Activated CD8-positive, alpha-beta memory T cell treated with anti-CD3 and anti-CD28 coated beads, Interleukin-2, amount 50 U/mL, for 1 hour (primary cell): ENCODE data around the gene ZDHHC11.
"Not testable (repeated sequence)": the region's sequence is repeated elsewhere in the genome, so short reads cannot be mapped to it uniquely, and the experiment has no call there.

Source experiments
- DNase-seq: peaks from one replicate; pipeline ENCODE4 v3.0.0-alpha.2; 2020; ENCODE audit errors: extremely low read depth

Gene ZDHHC11

DNA sequence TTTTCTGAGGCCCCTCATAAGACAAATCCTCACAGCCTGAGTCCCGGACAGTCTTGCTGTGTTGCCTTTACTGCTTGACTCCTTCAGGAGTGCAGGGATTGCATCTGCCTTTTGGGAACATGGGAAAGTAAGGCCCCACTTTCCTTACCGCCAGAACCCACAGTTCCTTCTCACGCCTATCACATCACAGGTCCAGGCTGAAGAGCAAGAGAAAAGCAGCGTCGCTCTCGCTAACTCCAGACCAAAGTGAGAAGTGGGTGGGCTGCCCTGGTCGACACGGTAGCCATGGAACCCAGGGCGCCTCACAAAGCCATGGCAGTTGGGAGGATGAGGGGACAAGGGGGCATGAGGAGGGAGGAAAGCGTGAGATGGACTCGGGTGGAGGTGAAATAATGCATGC is 7.9 kb upstream of the ZDHHC11 start:
- DNase-seq, result no peak

- no peak for DNase-seq
Observed at GRCh38 chr5:856531-857425, 6.0 kb upstream of the ZDHHC11 start.

DNA sequence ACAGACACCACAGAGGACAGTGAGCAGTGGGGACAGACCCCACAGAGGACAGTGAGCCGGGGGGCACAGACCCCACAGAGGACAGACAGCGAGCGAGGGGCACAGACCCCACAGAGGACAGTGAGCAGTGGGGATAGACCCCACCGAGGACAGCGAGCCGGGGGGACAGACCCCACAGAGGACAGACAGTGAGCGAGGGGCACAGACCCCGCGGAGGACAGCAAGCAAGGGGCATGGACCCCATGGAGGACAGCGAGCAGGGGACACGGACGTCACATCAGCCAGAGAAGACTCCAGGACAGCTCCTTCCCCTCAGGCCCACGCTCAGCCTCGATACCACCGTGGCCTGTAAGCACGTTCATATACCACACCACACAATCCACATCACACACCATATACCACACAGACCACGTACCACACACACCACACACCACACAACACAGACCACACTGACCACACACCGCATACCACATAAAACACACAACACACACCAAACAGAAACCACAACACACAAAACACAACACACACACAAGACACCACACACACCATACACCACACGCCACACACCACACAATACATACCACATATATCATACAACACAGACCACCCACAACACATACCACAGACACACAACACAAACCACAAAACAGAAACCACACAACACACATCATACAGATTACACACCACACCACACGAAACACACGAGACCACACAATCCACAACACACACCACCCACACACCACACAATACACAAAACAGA is 5.2 kb upstream of the ZDHHC11 start:
- no peak for DNase-seq

GRCh38 chr5:854966-855743 is 4.4 kb upstream of the ZDHHC11 start:
- no peak for DNase-seq

GRCh38 chr5:854217-854616 is 3.4 kb upstream of the ZDHHC11 start:
- DNase-seq, result no peak

DNA sequence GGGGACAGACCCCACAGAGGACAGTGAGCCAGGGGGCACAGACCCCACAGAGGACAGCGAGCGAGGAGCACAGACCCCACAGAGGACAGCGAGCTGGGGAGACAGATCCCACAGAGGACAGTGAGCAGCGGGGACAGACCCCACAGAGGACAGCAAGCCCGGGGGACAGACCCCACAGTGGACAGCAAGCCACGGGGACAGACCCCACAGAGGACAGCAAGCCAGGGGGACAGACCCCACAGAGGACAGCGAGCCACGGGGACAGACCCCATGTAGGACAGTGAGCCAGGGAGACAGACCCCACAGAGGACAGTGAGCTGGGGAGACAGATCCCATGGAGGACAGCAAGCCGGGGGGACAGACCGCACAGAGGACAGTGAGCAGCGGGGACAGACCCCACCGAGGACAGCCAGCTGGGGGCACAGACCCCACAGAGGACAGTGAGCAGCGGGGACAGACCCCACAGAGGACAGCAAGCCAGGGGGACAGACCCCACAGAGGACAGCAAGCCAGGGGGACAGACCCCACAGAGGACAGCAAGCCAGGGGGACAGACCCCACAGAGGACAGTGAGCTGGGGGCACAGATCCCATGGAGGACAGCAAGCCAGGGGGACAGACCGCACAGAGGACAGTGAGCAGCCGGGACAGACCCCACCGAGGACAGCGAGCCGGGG is 2.8 kb upstream of the ZDHHC11 start:
- DNase-seq, result not testable (repeated sequence)

GRCh38 chr5:852431-853401 is 1.9 kb upstream of the ZDHHC11 start:
- no peak for DNase-seq

DNA sequence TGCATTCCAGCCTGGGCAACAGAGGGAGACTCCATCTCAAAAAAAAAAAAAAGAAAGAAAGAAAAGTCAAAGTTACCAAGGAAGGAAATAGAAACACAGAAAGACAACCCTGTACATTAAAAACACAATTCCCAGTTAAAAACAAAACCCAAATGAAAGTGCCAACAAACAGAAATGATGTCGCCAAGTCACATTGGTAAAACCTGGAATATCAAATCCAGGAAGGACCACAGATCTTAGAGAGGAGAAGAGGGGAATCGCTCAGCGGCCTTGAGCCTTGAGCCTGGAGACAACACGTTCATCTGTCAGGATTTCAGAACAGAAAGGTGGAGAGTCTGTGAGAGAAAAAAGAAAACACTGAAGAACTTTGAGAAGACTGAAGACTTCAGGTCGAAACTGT is 1.2 kb upstream of the ZDHHC11 start:
- no peak for DNase-seq

- no peak for DNase-seq
Observed at GRCh38 chr5:851553-851952, 767 bp upstream of the ZDHHC11 start.

DNA sequence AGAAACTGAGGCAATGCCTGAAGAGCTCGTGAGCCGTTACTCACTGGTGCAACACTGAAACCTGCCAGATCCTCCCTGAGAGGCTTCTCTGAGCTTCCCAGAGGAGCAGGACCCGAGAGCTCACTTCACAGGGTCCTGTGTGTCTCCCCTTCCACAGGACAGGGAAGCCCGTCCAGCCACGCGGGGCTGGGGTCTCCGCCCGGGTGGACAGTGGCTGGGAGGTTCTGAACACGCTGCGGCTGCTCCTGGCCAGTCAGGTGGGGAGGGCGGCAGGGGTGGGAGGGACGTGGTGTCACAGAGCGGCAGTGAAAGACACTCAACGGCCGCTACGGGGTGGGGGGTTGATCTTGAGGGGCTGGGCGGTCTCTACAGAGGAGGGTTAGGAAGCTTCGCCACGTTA is 290 bp upstream of the ZDHHC11 start:
- DNase-seq, result no peak

DNA sequence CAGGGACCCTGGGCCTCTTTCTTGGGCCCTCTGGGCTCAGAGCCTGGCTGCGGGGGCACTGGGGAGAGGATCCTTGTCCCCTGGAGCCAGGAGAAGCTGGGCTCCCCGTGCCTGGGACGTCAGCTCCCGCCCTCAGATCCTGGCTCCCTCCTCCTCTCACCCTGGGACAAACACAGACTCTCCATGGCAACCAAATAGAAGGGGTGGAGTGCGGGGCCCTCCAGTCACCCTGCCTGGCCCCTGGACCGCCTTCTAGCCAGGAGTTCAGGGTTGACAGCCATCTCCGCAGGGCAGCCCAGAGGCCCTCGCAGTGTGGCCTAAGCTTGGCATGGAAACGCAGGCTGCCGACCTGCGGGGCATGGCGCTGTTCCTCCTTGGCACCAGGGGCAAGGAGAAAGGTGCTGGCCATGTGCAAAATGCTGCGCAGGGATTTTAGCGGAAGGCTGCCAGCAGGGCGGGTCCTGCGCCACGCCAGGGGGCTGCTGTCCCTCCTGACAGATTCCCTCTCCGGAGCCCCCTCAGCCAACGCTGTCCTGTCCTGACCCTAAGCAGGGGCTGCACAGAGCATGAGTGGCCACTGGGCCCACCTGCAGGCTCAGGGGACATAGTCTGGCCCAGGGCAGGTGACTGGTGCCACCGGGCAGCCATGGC is 1.0 kb downstream of the ZDHHC11 start:
- DNase-seq, result no peak

- DNase-seq, result no peak
Observed at GRCh38 chr5:848671-849111, 2.1 kb downstream of the ZDHHC11 start.

- not testable (repeated sequence) for DNase-seq
Observed at GRCh38 chr5:847736-848135, 3.0 kb downstream of the ZDHHC11 start.

- not testable (repeated sequence) for DNase-seq
Observed at GRCh38 chr5:847212-847611, 3.6 kb downstream of the ZDHHC11 start.

GRCh38 chr5:846602-847091 is 4.1 kb downstream of the ZDHHC11 start:
- DNase-seq, result not testable (repeated sequence)

GRCh38 chr5:845676-846601 is 4.8 kb downstream of the ZDHHC11 start:
- DNase-seq, result not testable (repeated sequence)

DNA sequence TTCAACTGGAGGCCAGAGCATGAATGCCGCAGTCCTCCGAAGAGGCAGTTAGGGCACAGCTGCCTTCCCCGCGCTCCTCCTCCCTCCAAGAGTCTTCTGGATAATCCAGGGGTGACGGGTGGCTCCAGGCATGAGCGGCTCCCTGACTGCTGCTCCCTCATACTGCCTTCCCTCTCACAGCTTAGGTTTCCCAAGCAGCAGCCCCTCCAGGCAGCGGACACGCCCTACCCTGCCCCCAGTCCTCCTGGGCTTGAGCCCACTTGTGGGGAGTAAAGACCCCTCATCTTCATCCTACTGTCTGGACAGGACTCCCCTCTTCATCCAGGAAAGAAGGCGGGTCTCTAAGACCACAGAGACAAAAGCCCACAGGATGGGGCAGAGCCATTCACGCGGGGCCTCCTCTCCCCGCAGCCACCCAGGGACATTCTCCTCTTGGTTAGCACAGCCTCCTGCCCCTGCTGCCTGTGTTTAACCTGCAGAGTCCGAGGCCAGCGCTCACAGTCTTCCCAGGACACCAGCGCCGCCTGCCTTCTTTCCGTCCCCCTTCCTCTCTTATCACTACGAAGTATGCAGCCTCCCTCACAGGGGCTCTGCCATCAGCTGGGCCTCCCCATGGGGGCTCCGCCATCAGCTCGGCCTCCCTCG is 5.6 kb downstream of the ZDHHC11 start:
- not testable (repeated sequence) for DNase-seq

- DNase-seq, result not testable (repeated sequence)
Observed at GRCh38 chr5:844426-844825, 6.4 kb downstream of the ZDHHC11 start.
